ENCODE results near the gene KCNK15.

Gene KCNK15

GRCh38 chr20:44715499-44716308 lies 30.0 kb upstream of the KCNK15 start:
- no peak for DNase-seq (ENCODE audit: low spot score)

- DNase-seq (ENCODE audit: low spot score): no peak
Measured at GRCh38 chr20:44716309-44717106, 29.2 kb upstream of the KCNK15 start.

- DNase-seq (ENCODE audit: low spot score): peak; percentile 77
Measured at GRCh38 chr20:44717986-44718385, 27.7 kb upstream of the KCNK15 start.

- DNase-seq (ENCODE audit: low spot score): no peak
Measured at GRCh38 chr20:44719841-44720240, 25.8 kb upstream of the KCNK15 start.

GRCh38 chr20:44720621-44720996 lies 25.1 kb upstream of the KCNK15 start:
- DNase-seq (ENCODE audit: low spot score): no peak

GRCh38 chr20:44720997-44721784 lies 24.5 kb upstream of the KCNK15 start:
- DNase-seq (ENCODE audit: low spot score): no peak

GRCh38 chr20:44721785-44722054 lies 23.9 kb upstream of the KCNK15 start:
- DNase-seq (ENCODE audit: low spot score): no peak

GRCh38 chr20:44722990-44723389 lies 22.7 kb upstream of the KCNK15 start:
- DNase-seq (ENCODE audit: low spot score): no peak

GRCh38 chr20:44723391-44723790 lies 22.3 kb upstream of the KCNK15 start:
- DNase-seq (ENCODE audit: low spot score): no peak

GRCh38 chr20:44723798-44724362 lies 21.8 kb upstream of the KCNK15 start:
- no peak for DNase-seq (ENCODE audit: low spot score)

- no peak for DNase-seq (ENCODE audit: low spot score)
Measured at GRCh38 chr20:44724423-44725091, 21.1 kb upstream of the KCNK15 start.

GRCh38 chr20:44725837-44726236 lies 19.8 kb upstream of the KCNK15 start:
- DNase-seq (ENCODE audit: low spot score): no peak

GRCh38 chr20:44727039-44727438 lies 18.6 kb upstream of the KCNK15 start:
- DNase-seq (ENCODE audit: low spot score): no peak

GRCh38 chr20:44727651-44728050 lies 18.0 kb upstream of the KCNK15 start:
- no peak for DNase-seq (ENCODE audit: low spot score)

- peak; percentile 75 for DNase-seq (ENCODE audit: low spot score)
Measured at GRCh38 chr20:44728801-44729443, 16.7 kb upstream of the KCNK15 start.

- DNase-seq (ENCODE audit: low spot score): no peak
Measured at GRCh38 chr20:44730441-44730840, 15.2 kb upstream of the KCNK15 start.

- DNase-seq (ENCODE audit: low spot score): no peak
Measured at GRCh38 chr20:44731657-44732056, 14.0 kb upstream of the KCNK15 start.

GRCh38 chr20:44732327-44732726 lies 13.3 kb upstream of the KCNK15 start:
- DNase-seq (ENCODE audit: low spot score): no peak

- peak; percentile 63 for DNase-seq (ENCODE audit: low spot score)
Measured at GRCh38 chr20:44733341-44734069, 12.2 kb upstream of the KCNK15 start.

GRCh38 chr20:44734938-44735337 lies 10.7 kb upstream of the KCNK15 start:
- DNase-seq (ENCODE audit: low spot score): no peak

GRCh38 chr20:44735816-44736169 lies 9.9 kb upstream of the KCNK15 start:
- DNase-seq (ENCODE audit: low spot score): no peak

All from iPS-NIHi11 (cell line).